Sigmoid colon (tissue), 7 donors: ENCODE measurements around the gene POLD2. TPM values are rescaled to one million over a fixed set of nuclear protein-coding genes. Genes with fewer than 3 reads are reported as not detected.
A peak's percentile ranks its signal among the peaks of the same experiment; 100 is the strongest.

Source experiments
- DNase-seq: peaks from one replicate; pipeline ENCODE4 v3.0.0-alpha.2; 2019
- H3K27ac ChIP-seq, 4 donors: fragments of 200-600 bp; sonication (generic); one replicate each; pipeline ENCODE4 v1.5.1; 2016 to 2019; ENCODE audit warnings: mild to moderate bottlenecking in 1 of 4
- H3K27me3 ChIP-seq, 3 donors: fragments of 200-600 bp; sonication (generic); one replicate each; pipeline ENCODE4 v1.5.1; 2019; ENCODE audit warnings: mild to moderate bottlenecking in 1 of 3
- H3K36me3 ChIP-seq, 4 donors: fragments of 200-600 bp; sonication (generic); one replicate each; pipeline ENCODE4 v1.5.1; 2016 to 2019
- H3K4me1 ChIP-seq, 4 donors: fragments of 200-600 bp; sonication (generic); one replicate each; pipeline ENCODE4 v1.5.1; 2017 to 2019
- H3K4me3 ChIP-seq, 4 donors: fragments of 200-600 bp; sonication (generic); one replicate each; pipeline ENCODE4 v1.5.1; 2017 to 2019; ENCODE audit warnings: mild to moderate bottlenecking in 2 of 4, moderate library complexity in 1 of 4
- H3K9me3 ChIP-seq, 4 donors: fragments of 200-600 bp in 3 of 4; sonication (generic) in 3 of 4; one replicate each; pipeline versions ENCODE4 v1.5.1 to v1.6.1; 2013 to 2019
- CTCF ChIP-seq, 4 experiments: fragments of 450-650 bp in 3 of 4; fragments of 200-600 bp in 1 of 4; IDR thresholded peaks; one replicate each; pipeline ENCODE4 v1.5.1; 2016 to 2019; ENCODE audit warnings: antibody characterized with exemption in 4 of 4, mild to moderate bottlenecking in 3 of 4, moderate library complexity in 2 of 4
- EP300 ChIP-seq, 4 donors: sonication (generic); formaldehyde crosslinking; IDR thresholded peaks; one replicate each; pipeline ENCODE4 v1.6.1; 2017; ENCODE audit warnings: antibody characterized with exemption in 4 of 4
- POLR2A ChIP-seq, 2 donors: fragments of 450-650 bp; IDR thresholded peaks; one replicate each; pipeline ENCODE4 v1.6.1; 2016; ENCODE audit warnings: antibody characterized with exemption in 2 of 2, mild to moderate bottlenecking in 2 of 2, moderate library complexity in 2 of 2
- POLR2AphosphoS5 ChIP-seq, 4 donors: sonication (generic); formaldehyde crosslinking; IDR thresholded peaks; one replicate each; pipeline ENCODE4 v1.6.1; 2017; ENCODE audit warnings: antibody characterized with exemption in 4 of 4
- WGBS, 2 donors: extraction: QIAGEN DNeasy Blood & Tissue Kit; methylation state at CpG; one replicate each; pipeline ENCODE4 v1.1.7; 2013; 5-methylcytosine and 5-hydroxymethylcytosine counted together
- intact Hi-C: fragments of 100-400 bp; cut with DNase I; formaldehyde crosslinking; loops from one replicate; pipeline ENCODE4 v1.15.1; 2023
- polyA plus RNA-seq, 3 donors: library from polyadenylated mRNA; stranded (reverse); fragments of 200-250 nt; gene quantifications; one replicate each; pipeline ENCODE4 v1.2.3, GENCODE V29; 2013
- total RNA-seq, 4 donors: library from RNA; depleted of rRNA; stranded (reverse); fragments of >200 nt; gene quantifications; one replicate each; pipeline ENCODE4 v1.1.0, GENCODE V29; 2016
- donor health status: healthy with polysubstance abuse.
- donor health status: Bipolar disorder and iron deficiency.
- donor health status: healthy.

The POLD2 gene
- total and polyA plus RNA-seq, 7 donors: 20.3 to 91.2 (median 35.4) TPM

GRCh38 chr7:44098092-44099068, 25.0 kb downstream of the POLD2 start:
- no peaks in the 10 kb centered on the region for H3K9me3 ChIP-seq
- no peak overlapping the region for H3K27ac ChIP-seq
- H3K4me1 ChIP-seq: peaks cover 0 to 12% (median 0%) of the 10 kb centered on the region in 4 donors
- intact Hi-C loops: no loop called here
- DNase-seq: no peak
- H3K36me3 ChIP-seq: no peaks in the 10 kb centered on the region
- 82 to 90% methylated on average over 6 of the region's 6 CpGs for WGBS, 2 donors
- peaks cover 0 to under 1% (median 0%) of the 10 kb centered on the region in 3 donors for H3K27me3 ChIP-seq
- TF ChIP-seq CTCF (IDR thresholded peaks at IDR 0.05) (no peak), POLR2AphosphoS5 (IDR thresholded peaks at IDR 0.05) (no peak), POLR2A (IDR thresholded peaks at IDR 0.05) (no peak), EP300 (IDR thresholded peaks at IDR 0.05) (no peak)
- H3K4me3 ChIP-seq: no peak overlapping the region

- TF ChIP-seq EP300 (IDR thresholded peaks at IDR 0.05) (no peak), POLR2AphosphoS5 (IDR thresholded peaks at IDR 0.05) (no peak), CTCF (IDR thresholded peaks at IDR 0.05) (no peak), POLR2A (IDR thresholded peaks at IDR 0.05) (no peak)
- DNase-seq: no peak
- H3K4me1 ChIP-seq: peaks cover 0 to 12% (median 0%) of the 10 kb centered on the region in 4 donors
- H3K27ac ChIP-seq: peak overlapping the region in 1 of 4 donors; percentile 18
- intact Hi-C loops: no loop called here
- H3K36me3 ChIP-seq: no peaks in the 10 kb centered on the region
- no peaks in the 10 kb centered on the region for H3K9me3 ChIP-seq
- WGBS, 2 donors: 56 to 76% methylated on average over 9 of the region's 9 CpGs
- no peak overlapping the region for H3K4me3 ChIP-seq
- no peaks in the 10 kb centered on the region for H3K27me3 ChIP-seq
Measured at GRCh38 chr7:44097064-44097932, 26.1 kb downstream of the POLD2 start.

GRCh38 chr7:44096326-44096881, 26.9 kb downstream of the POLD2 start:
- intact Hi-C loops: no loop called here
- TF ChIP-seq EP300 (IDR thresholded peaks at IDR 0.05) (no peak), POLR2A (IDR thresholded peaks at IDR 0.05) (no peak), POLR2AphosphoS5 (IDR thresholded peaks at IDR 0.05) (no peak), CTCF (IDR thresholded peaks at IDR 0.05) (no peak)
- Histone ChIP-seq H3K9me3 (no peaks in the 10 kb centered on the region), H3K36me3 (no peaks in the 10 kb centered on the region), H3K27me3 (no peaks in the 10 kb centered on the region), H3K27ac (no peak overlapping the region), H3K4me1 (peaks cover 0 to 12% (median 0%) of the 10 kb centered on the region in 4 donors), H3K4me3 (no peak overlapping the region)
- DNase-seq: no peak
- WGBS, 2 donors: 83 to 85% methylated on average over 8 of the region's 8 CpGs

GRCh38 chr7:44095781-44096180, 27.6 kb downstream of the POLD2 start:
- peaks cover 0 to 12% (median 0%) of the 10 kb centered on the region in 4 donors for H3K4me1 ChIP-seq
- DNase-seq: no peak
- H3K27me3 ChIP-seq: no peaks in the 10 kb centered on the region
- H3K4me3 ChIP-seq: no peak overlapping the region
- H3K9me3 ChIP-seq: no peaks in the 10 kb centered on the region
- intact Hi-C loops: no loop called here
- H3K27ac ChIP-seq: no peak overlapping the region
- no peaks in the 10 kb centered on the region for H3K36me3 ChIP-seq
- TF ChIP-seq EP300 (IDR thresholded peaks at IDR 0.05) (no peak), CTCF (IDR thresholded peaks at IDR 0.05) (no peak), POLR2A (IDR thresholded peaks at IDR 0.05) (no peak), POLR2AphosphoS5 (IDR thresholded peaks at IDR 0.05) (no peak)
- 94 to 97% methylated on average over 3 of the region's 3 CpGs for WGBS, 2 donors
